ENCODE results near the gene MYO18A. TPM values are rescaled to one million over a fixed set of nuclear protein-coding genes. Genes with fewer than 3 reads are reported as not detected.

MYO18A gene
- total and polyA plus RNA-seq, 10 of the 15 experiments (the other 5 are each of a cell fraction or from before 2014, with no cell fraction given), result 2.9 to 66.0 (median 24.5) TPM

- TF ChIP-seq SUZ12 (IDR thresholded peaks at IDR 0.05; ENCODE audit: unreplicated experiment) (no peak), SKIL (IDR thresholded peaks at IDR 0.05; ENCODE audit: low read depth, poor library complexity, severe bottlenecking) (no peak), ZNF217 (IDR thresholded peaks at IDR 0.05) (no peak), POU2F2 (IDR thresholded peaks at IDR 0.05; ENCODE audit: borderline replicate concordance, low read depth, low read length) (peak; percentile 36; the same call in 1 of the 3 replicates), ZBTB33 (IDR thresholded peaks at IDR 0.05) (no peak), CTCF (IDR thresholded peaks at IDR 0.05 in 2 of 3, conservative IDR thresholded peaks at IDR 0.05 in 1 of 3; ENCODE audit: control insufficient read depth in 2 of 3, extremely low read depth in 1 of 3, insufficient read depth in 1 of 3, low read depth in 3 of 3, low read length in 3 of 3) (peak; percentile 66 to 72 (median 68)), ATF7 (IDR thresholded peaks at IDR 0.05; ENCODE audit: low read depth) (no peak), NFYB (IDR thresholded peaks at IDR 0.05; ENCODE audit: insufficient read depth, low read depth, low read length) (no peak), ZNF687 (IDR thresholded peaks at IDR 0.05) (no peak), E4F1 (IDR thresholded peaks at IDR 0.05; ENCODE audit: borderline replicate concordance, partially characterized antibody) (no peak), ZNF207 (IDR thresholded peaks at IDR 0.05; ENCODE audit: borderline replicate concordance) (no peak), EED (IDR thresholded peaks at IDR 0.05; ENCODE audit: low read depth) (no peak), GABPA (IDR thresholded peaks at IDR 0.05; ENCODE audit: low read depth) (no peak), EP300 (IDR thresholded peaks at IDR 0.05; ENCODE audit: borderline replicate concordance in 1 of 2, control insufficient read depth in 1 of 2, low read depth in 2 of 2, low read length in 2 of 2) (no peak), JUNB (IDR thresholded peaks at IDR 0.05) (no peak)
These were observed 34.7 kb downstream of the MYO18A start (continued) for GRCh38 chr17:29145289-29146073.

Data from GM12878 (cell line).